Fibroblast of lung (primary cell): ENCODE data around the gene ARAP2. TPM values are rescaled to one million over a fixed set of nuclear protein-coding genes. Genes with fewer than 3 reads are reported as not detected.

Experiments used
- DNase-seq, 2 donors: peaks; one replicate each; pipeline versions ENCODE4 v3.0.0 to v3.0.0-alpha.2; 2010; ENCODE audit warnings: low read depth in 2 of 2
- H2AFZ ChIP-seq: 2 replicates; pipeline ENCODE4 v1.5.1; 2012; ENCODE audit warnings: low read length, control low read depth, inconsistent platforms
- H3K27ac ChIP-seq: 2 replicates; pipeline ENCODE4 v1.5.1; 2011; ENCODE audit warnings: low read length, control low read depth; ENCODE audit not compliant: insufficient read depth
- H3K27me3 ChIP-seq: 2 replicates; pipeline ENCODE4 v1.5.1; 2011; ENCODE audit warnings: mild to moderate bottlenecking, low read length; ENCODE audit not compliant: control insufficient read depth, insufficient read depth
- H3K36me3 ChIP-seq: 2 replicates; pipeline ENCODE4 v1.5.1; 2011; ENCODE audit warnings: low read length; ENCODE audit not compliant: control insufficient read depth, insufficient read depth
- H3K4me1 ChIP-seq: 2 replicates; pipeline ENCODE4 v1.5.1; 2011; ENCODE audit warnings: low read length; ENCODE audit not compliant: control insufficient read depth, insufficient read depth; ENCODE audit errors: extremely low read depth
- H3K4me2 ChIP-seq: 2 replicates; pipeline ENCODE4 v1.5.1; 2011; ENCODE audit warnings: low read length, control low read depth; ENCODE audit not compliant: insufficient read depth; ENCODE audit errors: extremely low read depth
- H3K4me3 ChIP-seq, 4 experiments: fragments of 200-600 bp in 1 of 4; sonication (generic) in 1 of 4; replicated peaks in 1 of 4; 2 replicates each; pipeline ENCODE4 v1.5.1; 2011 to 2016; ENCODE audit warnings: low read length in 4 of 4, low read depth in 3 of 4, mild to moderate bottlenecking in 3 of 4, control low read depth in 2 of 4, inconsistent platforms in 1 of 4, mixed read lengths in 1 of 4; ENCODE audit not compliant: insufficient read depth in 1 of 4; ENCODE audit errors: control extremely low read depth in 1 of 4
- H3K79me2 ChIP-seq: 2 replicates; pipeline ENCODE4 v1.5.1; 2012; ENCODE audit warnings: mild to moderate bottlenecking, low read length, inconsistent platforms; ENCODE audit not compliant: control insufficient read depth, insufficient read depth
- H3K9ac ChIP-seq: 2 replicates; pipeline ENCODE4 v1.5.1; 2011; ENCODE audit warnings: mild to moderate bottlenecking, low read length, control low read depth; ENCODE audit not compliant: insufficient read depth
- H3K9me3 ChIP-seq: 2 replicates; pipeline ENCODE4 v1.5.1; 2012; ENCODE audit warnings: low read depth, low read length; ENCODE audit not compliant: control insufficient read depth, insufficient read depth
- H4K20me1 ChIP-seq: 2 replicates; pipeline ENCODE4 v1.5.1; 2011; ENCODE audit warnings: low read length; ENCODE audit not compliant: control insufficient read depth, insufficient read depth; ENCODE audit errors: extremely low read depth
- EZH2 ChIP-seq: IDR thresholded peaks from 2 replicates; pipeline ENCODE4 v1.5.1; 2012; ENCODE audit warnings: low read length, control low read depth, mild to moderate bottlenecking; ENCODE audit errors: missing control alignments
- polyA plus RNA-seq, 2 donors: library from polyadenylated mRNA; depleted of rRNA in 1 of 2; stranded (reverse) in 1 of 2; unstranded in 1 of 2; fragments of >200 nt; gene quantifications; 2 replicates each; pipeline ENCODE4 v1.2.1, GENCODE V29; 2011 to 2012; ENCODE audit warnings: missing spikeins in 1 of 2
- total RNA-seq: library from RNA; depleted of rRNA; stranded (reverse); fragments of >200 nt; gene quantifications from 2 replicates; pipeline ENCODE4 v1.2.1, GENCODE V29; 2014
- TF ChIP-seq, protein P1 (sequence below), 2 donors: IDR thresholded peaks in 1 of 2; conservative IDR thresholded peaks in 1 of 2; 1 replicate in 1 of 2; 2 replicates in 1 of 2; pipeline ENCODE4 v1.5.1; 2011 to 2012; ENCODE audit warnings: low read length in 2 of 2, control low read depth in 1 of 2, inconsistent platforms in 1 of 2, low read depth in 1 of 2, mild to moderate bottlenecking in 1 of 2

The ARAP2 gene
- total and polyA plus RNA-seq, 2 donors (not counting 1 experiment from before 2014, with no cell fraction given), result 0.05 to 3.0 TPM

- TF ChIP-seq, protein P1, sequence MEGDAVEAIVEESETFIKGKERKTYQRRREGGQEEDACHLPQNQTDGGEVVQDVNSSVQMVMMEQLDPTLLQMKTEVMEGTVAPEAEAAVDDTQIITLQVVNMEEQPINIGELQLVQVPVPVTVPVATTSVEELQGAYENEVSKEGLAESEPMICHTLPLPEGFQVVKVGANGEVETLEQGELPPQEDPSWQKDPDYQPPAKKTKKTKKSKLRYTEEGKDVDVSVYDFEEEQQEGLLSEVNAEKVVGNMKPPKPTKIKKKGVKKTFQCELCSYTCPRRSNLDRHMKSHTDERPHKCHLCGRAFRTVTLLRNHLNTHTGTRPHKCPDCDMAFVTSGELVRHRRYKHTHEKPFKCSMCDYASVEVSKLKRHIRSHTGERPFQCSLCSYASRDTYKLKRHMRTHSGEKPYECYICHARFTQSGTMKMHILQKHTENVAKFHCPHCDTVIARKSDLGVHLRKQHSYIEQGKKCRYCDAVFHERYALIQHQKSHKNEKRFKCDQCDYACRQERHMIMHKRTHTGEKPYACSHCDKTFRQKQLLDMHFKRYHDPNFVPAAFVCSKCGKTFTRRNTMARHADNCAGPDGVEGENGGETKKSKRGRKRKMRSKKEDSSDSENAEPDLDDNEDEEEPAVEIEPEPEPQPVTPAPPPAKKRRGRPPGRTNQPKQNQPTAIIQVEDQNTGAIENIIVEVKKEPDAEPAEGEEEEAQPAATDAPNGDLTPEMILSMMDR (conservative IDR thresholded peaks at IDR 0.05 in 1 of 2, IDR thresholded peaks at IDR 0.05 in 1 of 2; ENCODE audit: low read depth in 1 of 2, low read length in 2 of 2), result no peak
- no peak for TF ChIP-seq EZH2
- Histone ChIP-seq H3K27ac (no peak overlapping the region), H3K27me3 (no peaks in the 10 kb centered on the region), H3K9me3 (no peaks in the 10 kb centered on the region), H4K20me1 (no peaks in the 10 kb centered on the region), H3K9ac (no peak overlapping the region), H3K4me3 (no peak overlapping the region), H3K4me1 (no peaks in the 10 kb centered on the region), H3K4me2 (no peak overlapping the region), H3K36me3 (no peaks in the 10 kb centered on the region), H2AFZ (no peak overlapping the region), H3K79me2 (no peaks in the 10 kb centered on the region)
- DNase-seq, result no peak
Observed at GRCh38 chr4:36079666-36080065, 164.6 kb downstream of the ARAP2 start.

- Histone ChIP-seq H3K36me3 (no peaks in the 10 kb centered on the region), H3K27ac (no peak overlapping the region), H4K20me1 (no peaks in the 10 kb centered on the region), H3K9me3 (no peaks in the 10 kb centered on the region), H3K4me3 (no peak overlapping the region), H3K4me1 (no peaks in the 10 kb centered on the region), H3K79me2 (no peaks in the 10 kb centered on the region), H3K27me3 (no peaks in the 10 kb centered on the region), H3K9ac (no peak overlapping the region), H3K4me2 (no peak overlapping the region), H2AFZ (no peak overlapping the region)
- no peak for DNase-seq
- TF ChIP-seq, protein P1 (conservative IDR thresholded peaks at IDR 0.05 in 1 of 2, IDR thresholded peaks at IDR 0.05 in 1 of 2; ENCODE audit: low read depth in 1 of 2, low read length in 2 of 2), result no peak
- TF ChIP-seq EZH2, result no peak
Observed at GRCh38 chr4:36078319-36078718, 166.0 kb downstream of the ARAP2 start.

- no peak overlapping the region for H3K4me3 ChIP-seq
- no peak overlapping the region for H3K4me2 ChIP-seq
- H3K4me1 ChIP-seq, result no peaks in the 10 kb centered on the region
- no peak for DNase-seq
- no peak overlapping the region for H3K9ac ChIP-seq
- no peak overlapping the region for H3K27ac ChIP-seq
- TF ChIP-seq EZH2, result no peak
- TF ChIP-seq, protein P1 (conservative IDR thresholded peaks at IDR 0.05 in 1 of 2, IDR thresholded peaks at IDR 0.05 in 1 of 2; ENCODE audit: low read depth in 1 of 2, low read length in 2 of 2), result no peak
- no peaks in the 10 kb centered on the region for H3K36me3 ChIP-seq
- no peaks in the 10 kb centered on the region for H3K9me3 ChIP-seq
- no peaks in the 10 kb centered on the region for H3K79me2 ChIP-seq
- H4K20me1 ChIP-seq, result no peaks in the 10 kb centered on the region
- H3K27me3 ChIP-seq, result no peaks in the 10 kb centered on the region
- no peak overlapping the region for H2AFZ ChIP-seq
Observed at GRCh38 chr4:36072529-36072928, 171.8 kb downstream of the ARAP2 start.
